ENCODE results near the gene STAC. TPM values are rescaled to one million over a fixed set of nuclear protein-coding genes. Genes with fewer than 3 reads are reported as not detected.

Gene STAC
- total RNA-seq, 1 donor from 2014 or later = 0.18 TPM

- Mint-ChIP-seq H3K27me3 (ENCODE audit: unreplicated experiment) (no peaks in the 10 kb centered on the region), H3K27ac (ENCODE audit: unreplicated experiment) (no peak overlapping the region), H3K4me3 (ENCODE audit: unreplicated experiment) (no peak overlapping the region), H3K4me1 (ENCODE audit: unreplicated experiment) (no peaks in the 10 kb centered on the region), H3K9me3 (ENCODE audit: unreplicated experiment) (no peaks in the 10 kb centered on the region), H3K36me3 (ENCODE audit: low read depth, unreplicated experiment) (no peaks in the 10 kb centered on the region)
- DNase-seq (ENCODE audit: low spot score) = no peak
- TF ChIP-seq CTCF (IDR thresholded peaks at IDR 0.05; ENCODE audit: unreplicated experiment) = no peak
Measured at GRCh38 chr3:36364260-36364659, 16.0 kb upstream of the STAC start.

GRCh38 chr3:36365829-36366228, 14.5 kb upstream of the STAC start:
- no peaks in the 10 kb centered on the region for H3K27me3 Mint-ChIP-seq (ENCODE audit: unreplicated experiment)

DNA sequence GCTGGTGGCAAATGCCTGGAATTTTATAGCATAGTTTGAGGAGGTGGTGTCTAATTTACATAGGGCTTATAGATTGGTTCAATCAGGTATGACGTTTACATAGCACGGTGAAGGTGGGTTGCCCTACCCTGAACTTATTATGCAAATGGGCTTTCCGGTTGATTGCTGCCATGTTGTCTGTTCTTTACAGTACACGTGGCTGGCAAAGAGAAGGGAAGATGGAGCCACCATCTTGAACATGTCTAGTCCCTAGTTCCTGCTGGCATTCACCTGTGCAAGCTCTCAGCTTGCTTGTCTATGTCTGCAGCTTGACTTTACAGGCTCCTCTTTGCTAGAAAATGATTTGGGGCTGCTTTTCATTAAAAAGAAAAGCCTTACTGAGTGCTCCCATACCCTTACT, 14.0 kb upstream of the STAC start:
- H3K9me3 Mint-ChIP-seq (ENCODE audit: unreplicated experiment) = no peaks in the 10 kb centered on the region
- H3K27me3 Mint-ChIP-seq (ENCODE audit: unreplicated experiment) = no peaks in the 10 kb centered on the region
- no peaks in the 10 kb centered on the region for H3K4me1 Mint-ChIP-seq (ENCODE audit: unreplicated experiment)
- no peak overlapping the region for H3K27ac Mint-ChIP-seq (ENCODE audit: unreplicated experiment)
- no peak for TF ChIP-seq CTCF (IDR thresholded peaks at IDR 0.05; ENCODE audit: unreplicated experiment)
- no peak for DNase-seq (ENCODE audit: low spot score)
- H3K4me3 Mint-ChIP-seq (ENCODE audit: unreplicated experiment) = no peak overlapping the region
- no peaks in the 10 kb centered on the region for H3K36me3 Mint-ChIP-seq (ENCODE audit: low read depth, unreplicated experiment)

More at GRCh38 chr3:36365829-36366228, 14.5 kb upstream of the STAC start:
- no peaks in the 10 kb centered on the region for H3K4me1 Mint-ChIP-seq (ENCODE audit: unreplicated experiment)
- DNase-seq (ENCODE audit: low spot score) = no peak
- TF ChIP-seq CTCF (IDR thresholded peaks at IDR 0.05; ENCODE audit: unreplicated experiment) = no peak
- H3K27ac Mint-ChIP-seq (ENCODE audit: unreplicated experiment) = no peak overlapping the region
- no peaks in the 10 kb centered on the region for H3K36me3 Mint-ChIP-seq (ENCODE audit: low read depth, unreplicated experiment)
- H3K4me3 Mint-ChIP-seq (ENCODE audit: unreplicated experiment) = no peak overlapping the region
- no peaks in the 10 kb centered on the region for H3K9me3 Mint-ChIP-seq (ENCODE audit: unreplicated experiment)

GRCh38 chr3:36367912-36368573, 12.3 kb upstream of the STAC start:
- no peaks in the 10 kb centered on the region for H3K4me1 Mint-ChIP-seq (ENCODE audit: unreplicated experiment)
- TF ChIP-seq CTCF (IDR thresholded peaks at IDR 0.05; ENCODE audit: unreplicated experiment) = no peak
- H3K4me3 Mint-ChIP-seq (ENCODE audit: unreplicated experiment) = no peak overlapping the region
- H3K36me3 Mint-ChIP-seq (ENCODE audit: low read depth, unreplicated experiment) = no peaks in the 10 kb centered on the region
- H3K27me3 Mint-ChIP-seq (ENCODE audit: unreplicated experiment) = no peaks in the 10 kb centered on the region
- H3K9me3 Mint-ChIP-seq (ENCODE audit: unreplicated experiment) = no peaks in the 10 kb centered on the region
- no peak for DNase-seq (ENCODE audit: low spot score)
- H3K27ac Mint-ChIP-seq (ENCODE audit: unreplicated experiment) = no peak overlapping the region

DNA sequence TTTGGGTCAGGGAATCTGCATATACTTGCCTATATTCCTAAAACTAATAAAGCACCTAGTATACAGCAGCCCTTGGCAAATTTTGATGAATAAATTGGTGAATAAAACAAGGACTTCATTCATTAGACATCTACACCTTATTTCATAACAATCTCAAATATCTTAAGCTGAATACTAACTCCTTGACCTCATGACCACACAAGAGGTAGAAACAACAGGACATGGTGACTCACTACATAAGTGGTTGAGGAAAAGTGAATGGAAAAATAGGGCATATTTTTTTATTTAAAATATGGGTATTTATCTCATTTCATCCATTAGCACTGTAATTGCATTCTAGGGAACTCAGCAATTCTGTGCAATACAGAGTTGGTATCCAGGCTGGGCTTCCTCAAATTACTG, 7.8 kb upstream of the STAC start:
- TF ChIP-seq CTCF (IDR thresholded peaks at IDR 0.05; ENCODE audit: unreplicated experiment) = no peak
- Mint-ChIP-seq H3K4me3 (ENCODE audit: unreplicated experiment) (no peak overlapping the region), H3K4me1 (ENCODE audit: unreplicated experiment) (no peaks in the 10 kb centered on the region), H3K27ac (ENCODE audit: unreplicated experiment) (no peak overlapping the region), H3K27me3 (ENCODE audit: unreplicated experiment) (no peaks in the 10 kb centered on the region), H3K9me3 (ENCODE audit: unreplicated experiment) (no peaks in the 10 kb centered on the region), H3K36me3 (ENCODE audit: low read depth, unreplicated experiment) (no peaks in the 10 kb centered on the region)
- no peak for DNase-seq (ENCODE audit: low spot score)

Data from endothelial cell (in vitro differentiated cells).